Effector memory CD8-positive, alpha-beta T cell (primary cell): ENCODE measurements around the gene CYP21A2.

Source experiments
- ATAC-seq: fragments of 150-1000 bp; cut with Tn5 transposase; replicated peaks from 2 replicates; pipeline ENCODE4 v1.10.0; 2021; ENCODE audit warnings: mild to moderate bottlenecking, moderate library complexity
- DNase-seq, 3 experiments: peaks; one replicate each; pipeline ENCODE4 v3.0.0; 2021
- H3K27ac Mint-ChIP-seq, 2 donors: one replicate each; pipeline ENCODE4 v1.8.0; 2022; ENCODE audit warnings: mild to moderate bottlenecking in 2 of 2, mixed read lengths in 2 of 2, moderate library complexity in 2 of 2
- H3K27me3 Mint-ChIP-seq, 2 donors: one replicate each; pipeline ENCODE4 v1.8.0; 2022; ENCODE audit warnings: mixed read lengths in 2 of 2
- H3K36me3 Mint-ChIP-seq: one replicate; pipeline ENCODE4 v1.8.0; 2022; ENCODE audit warnings: mild to moderate bottlenecking, moderate library complexity, mixed read lengths; ENCODE audit not compliant: insufficient read depth
- H3K4me1 Mint-ChIP-seq, 2 donors: one replicate each; pipeline ENCODE4 v1.8.0; 2022; ENCODE audit warnings: low read depth in 2 of 2, mixed read lengths in 2 of 2
- H3K4me3 Mint-ChIP-seq, 2 donors: one replicate each; pipeline ENCODE4 v1.8.0; 2022; ENCODE audit warnings: mild to moderate bottlenecking in 2 of 2, mixed read lengths in 2 of 2, moderate library complexity in 2 of 2
- H3K9me3 Mint-ChIP-seq, 2 donors: one replicate each; pipeline ENCODE4 v1.8.0; 2022; ENCODE audit warnings: mixed read lengths in 2 of 2

CYP21A2 gene

GRCh38 chr6:32085759-32086459 lies 47.7 kb downstream of the CYP21A2 start:
- Mint-ChIP-seq H3K4me1 (peaks cover 4 to 7% of the 10 kb centered on the region in 2 donors), H3K9me3 (no peaks in the 10 kb centered on the region), H3K27me3 (peaks cover 45 to 66% of the 10 kb centered on the region in 2 donors), H3K36me3 (no peaks in the 10 kb centered on the region), H3K4me3 (peak overlapping the region; percentile 61), H3K27ac (no peak overlapping the region)
- ATAC-seq: no peak
- no peak for DNase-seq

GRCh38 chr6:32086661-32087573 lies 48.7 kb downstream of the CYP21A2 start:
- no peak overlapping the region for H3K27ac Mint-ChIP-seq
- H3K4me3 Mint-ChIP-seq: peak overlapping the region; percentile 61
- no peak for DNase-seq
- no peaks in the 10 kb centered on the region for H3K36me3 Mint-ChIP-seq
- H3K4me1 Mint-ChIP-seq: peaks cover 4 to 7% of the 10 kb centered on the region in 2 donors
- ATAC-seq: peak; percentile 48
- peaks cover 43 to 56% of the 10 kb centered on the region in 2 donors for H3K27me3 Mint-ChIP-seq
- H3K9me3 Mint-ChIP-seq: no peaks in the 10 kb centered on the region

- peak; percentile 55 to 61 (median 61) for DNase-seq
- no peaks in the 10 kb centered on the region for H3K36me3 Mint-ChIP-seq
- H3K9me3 Mint-ChIP-seq: no peaks in the 10 kb centered on the region
- no peak overlapping the region for H3K27ac Mint-ChIP-seq
- peak overlapping the region in 1 of 2 donors; percentile 7 for H3K4me3 Mint-ChIP-seq
- H3K27me3 Mint-ChIP-seq: peaks cover 40 to 51% of the 10 kb centered on the region in 2 donors
- peaks cover 4 to 7% of the 10 kb centered on the region in 2 donors for H3K4me1 Mint-ChIP-seq
- ATAC-seq: peak; percentile 94
Observed at GRCh38 chr6:32087574-32088486, 49.6 kb downstream of the CYP21A2 start.

DNA sequence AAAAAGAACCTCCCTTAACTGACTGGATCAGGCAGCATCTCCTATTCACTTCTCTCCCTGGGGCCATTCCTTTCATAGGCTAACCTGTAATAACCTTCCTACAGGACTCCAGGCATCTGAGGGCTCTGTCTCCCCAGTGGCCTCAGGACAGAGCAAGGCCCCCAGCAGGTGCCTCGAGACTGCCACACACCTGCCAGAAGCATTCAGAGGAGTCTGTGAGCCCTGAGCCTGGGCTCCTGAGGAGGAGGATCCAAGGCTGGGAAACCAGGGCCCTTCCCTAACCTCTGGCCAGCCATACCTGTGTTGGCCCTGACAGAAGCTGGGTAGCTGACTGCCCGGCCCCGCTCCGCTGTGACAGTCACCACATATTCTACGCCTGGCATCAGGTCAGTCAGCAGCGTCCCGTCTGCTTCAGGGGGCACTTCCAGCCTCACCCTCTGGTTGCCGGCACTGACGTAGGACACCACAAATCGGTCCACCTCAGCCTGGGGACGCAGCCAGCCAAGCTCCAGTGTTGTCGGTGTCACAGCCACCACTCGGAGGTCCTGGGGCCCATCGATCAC lies 50.4 kb downstream of the CYP21A2 start:
- no peaks in the 10 kb centered on the region for H3K36me3 Mint-ChIP-seq
- no peak overlapping the region for H3K27ac Mint-ChIP-seq

DNA sequence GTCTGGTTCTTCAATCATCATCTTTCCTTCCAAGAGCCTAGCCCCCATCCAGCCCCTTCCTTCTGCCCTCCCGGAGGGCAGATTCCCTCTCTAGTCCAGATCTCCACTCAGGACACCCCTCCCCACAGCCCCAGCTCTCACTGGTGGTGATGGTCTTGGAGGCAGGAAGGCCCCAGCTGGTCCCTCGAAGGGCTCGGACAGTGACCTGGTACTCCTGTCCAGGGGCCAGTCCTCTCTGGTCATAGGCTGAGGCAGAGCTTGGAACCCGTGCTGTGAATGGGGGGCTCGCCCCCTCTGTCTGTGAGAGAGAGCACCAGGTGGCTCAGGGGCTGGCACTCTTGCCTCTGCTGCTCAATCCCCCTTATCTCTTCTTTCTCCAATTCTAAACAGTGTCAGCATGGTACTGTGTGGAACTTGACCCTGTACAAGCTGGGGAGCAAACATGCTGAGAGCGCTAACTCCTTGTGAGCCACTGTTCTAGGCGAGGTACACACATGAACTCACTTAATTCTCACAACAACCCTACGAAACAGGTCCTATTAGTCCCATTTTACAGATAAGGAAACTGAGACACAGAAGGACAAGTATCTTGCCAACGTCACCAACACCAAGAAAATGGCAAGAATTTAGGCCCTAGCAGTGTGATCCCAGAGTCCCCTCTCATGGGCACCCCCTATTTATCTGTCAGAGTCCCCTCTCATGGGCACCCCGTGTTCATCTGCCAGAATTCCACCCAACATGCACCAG lies 51.0 kb downstream of the CYP21A2 start:
- ATAC-seq (no peak), DNase-seq (no peak)
- no peak overlapping the region for H3K27ac Mint-ChIP-seq
- peak overlapping the region; percentile 8 to 19 for H3K4me3 Mint-ChIP-seq
- H3K36me3 Mint-ChIP-seq: peaks cover 3% of the 10 kb centered on the region
- H3K27me3 Mint-ChIP-seq: peaks cover 27 to 46% of the 10 kb centered on the region in 2 donors
- H3K9me3 Mint-ChIP-seq: no peaks in the 10 kb centered on the region
- peaks cover 4 to 7% of the 10 kb centered on the region in 2 donors for H3K4me1 Mint-ChIP-seq

More for the DNA sequence above, 50.4 kb downstream of the CYP21A2 start:
- Mint-ChIP-seq H3K9me3 (no peaks in the 10 kb centered on the region), H3K4me1 (peaks cover 4 to 7% of the 10 kb centered on the region in 2 donors), H3K27me3 (peaks cover 33 to 49% of the 10 kb centered on the region in 2 donors), H3K4me3 (no peak overlapping the region)
- ATAC-seq (no peak), DNase-seq (no peak)
